HCT116 (cell line): Measurements from ENCODE around the gene MAP2K6. TPM values are rescaled to one million over a fixed set of nuclear protein-coding genes. Genes with fewer than 3 reads are reported as not detected.

ENCODE experiments used
- ATAC-seq: fragments of 200-7000 bp; cut with Tn5 transposase; 2 replicates; pipeline ENCODE4 v1.9.1; 2020; ENCODE audit warnings: mild to moderate bottlenecking, moderate library complexity
- BruUV-seq: library from RNA; stranded (reverse); fragments of 400-500 nt; replicated peaks from 2 replicates; lab custom pipeline; 2021; lab: Mats Ljungman, UMichigan
- CTCF ChIA-PET: fragments of 300-600 bp; sonication (Branson Sonifier 250); formaldehyde crosslinking; loops from one replicate; lab custom pipeline; 2021; ENCODE audit warnings: antibody characterized with exemption; lab: Charles Lee
- POLR2A ChIA-PET: fragments of 300-600, 350-600 bp; sonication (Branson Sonifier 250); formaldehyde crosslinking; loops from one replicate; lab custom pipeline; 2021; ENCODE audit warnings: antibody characterized with exemption; lab: Charles Lee
- RAD21 ChIA-PET, 2 experiments: fragments of 300-600 bp; sonication (Branson Sonifier 250); formaldehyde crosslinking; loops; one replicate each; lab custom pipeline; 2023; ENCODE audit warnings: low total read pairs in 2 of 2; ENCODE audit not compliant: uncharacterized antibody in 2 of 2, unreplicated experiment in 2 of 2, low non-redundant PET in 1 of 2; lab: Charles Lee
- DNase-seq: peaks from one replicate; pipeline ENCODE4 v3.0.0-alpha.2; 2010; ENCODE audit warnings: low read depth, low spot score
- H2AFZ ChIP-seq: fragments of 200-600 bp; shearing (Covaris generic), sonication (generic); 2 replicates; pipeline ENCODE4 v1.6.1; 2017; ENCODE audit warnings: low read depth, mixed run types, mixed read lengths, antibody characterized with exemption, low read length; ENCODE audit not compliant: poor library complexity, severe bottlenecking
- H3K27ac ChIP-seq: 2 replicates; pipeline ENCODE4 v1.5.1; 2012; ENCODE audit warnings: low read depth, low read length
- H3K27me3 ChIP-seq: fragments of 200-600 bp; sonication (generic); 2 replicates; pipeline ENCODE4 v1.6.1; 2016; ENCODE audit warnings: mixed run types, low read length, mixed read lengths; ENCODE audit not compliant: insufficient read depth
- H3K36me3 ChIP-seq, 2 experiments: fragments of 200-500 bp in 1 of 2; fragments of 200-600 bp in 1 of 2; sonication (Bioruptor generic) in 1 of 2; sonication (generic) in 1 of 2; 2 replicates each; pipeline versions ENCODE4 v1.5.1 to v1.6.1; 2014 to 2016; ENCODE audit warnings: low read length in 2 of 2, inconsistent platforms in 1 of 2, mixed read lengths in 1 of 2, mixed run types in 1 of 2; ENCODE audit not compliant: insufficient read depth in 2 of 2, control insufficient read depth in 1 of 2
- H3K4me1 ChIP-seq, 2 experiments: fragments of 200-600 bp in 1 of 2; sonication (generic) in 1 of 2; 2 replicates each; pipeline versions ENCODE4 v1.5.1 to v1.6.1; 2012 to 2017; ENCODE audit warnings: low read length in 2 of 2, inconsistent platforms in 1 of 2, mild to moderate bottlenecking in 1 of 2, mixed read lengths in 1 of 2, mixed run types in 1 of 2, moderate library complexity in 1 of 2; ENCODE audit not compliant: insufficient read depth in 2 of 2, control insufficient read depth in 1 of 2
- H3K4me2 ChIP-seq: fragments of 200-600 bp; sonication (generic); 2 replicates; pipeline ENCODE4 v1.6.1; 2017; ENCODE audit warnings: mixed run types, low read length, mixed read lengths
- H3K4me3 ChIP-seq, 2 experiments: fragments of 200-600 bp in 1 of 2; sonication (generic) in 1 of 2; replicated peaks in 1 of 2; 2 replicates each; pipeline ENCODE4 v1.5.1; 2011 to 2016; ENCODE audit warnings: low read length in 2 of 2, control low read depth in 1 of 2, low read depth in 1 of 2, mild to moderate bottlenecking in 1 of 2, mixed read lengths in 1 of 2, mixed run types in 1 of 2
- H3K79me2 ChIP-seq: fragments of 200-600 bp; sonication (generic); 2 replicates; pipeline ENCODE4 v1.6.1; 2017; ENCODE audit warnings: mild to moderate bottlenecking, mixed run types, low read length, moderate library complexity, mixed read lengths; ENCODE audit not compliant: insufficient read depth
- H3K9ac ChIP-seq: fragments of 200-600 bp; sonication (generic); 2 replicates; pipeline ENCODE4 v1.6.1; 2016; ENCODE audit warnings: low read length, mixed read lengths
- H3K9me2 ChIP-seq: fragments of 200-600 bp; sonication (generic), shearing (Covaris generic); 2 replicates; pipeline ENCODE4 v1.6.1; 2017; ENCODE audit warnings: mixed run types, mild to moderate bottlenecking, moderate library complexity; ENCODE audit not compliant: insufficient read depth
- H3K9me3 ChIP-seq, 2 experiments: fragments of 200-500 bp in 1 of 2; fragments of 200-600 bp in 1 of 2; sonication (Bioruptor generic) in 1 of 2; sonication (generic) in 1 of 2; 2 replicates each; pipeline ENCODE4 v1.6.1; 2014 to 2017; ENCODE audit warnings: low read length in 2 of 2, mixed read lengths in 2 of 2, inconsistent platforms in 1 of 2, low read depth in 1 of 2, mild to moderate bottlenecking in 1 of 2, mixed run types in 1 of 2, moderate library complexity in 1 of 2; ENCODE audit not compliant: control insufficient read depth in 1 of 2, insufficient read depth in 1 of 2
- H4K20me1 ChIP-seq: fragments of 200-600 bp; sonication (generic), shearing (Covaris generic); 2 replicates; pipeline ENCODE4 v1.6.1; 2017; ENCODE audit warnings: mixed run types, mild to moderate bottlenecking, moderate library complexity; ENCODE audit not compliant: insufficient read depth
- CBX3 ChIP-seq: IDR thresholded peaks from 2 replicates; pipeline ENCODE4 v1.6.1; 2012; ENCODE audit warnings: low read depth
- CEBPB ChIP-seq: IDR thresholded peaks from 2 replicates; pipeline ENCODE4 v1.6.1; 2012; ENCODE audit warnings: low read depth
- CTCF ChIP-seq, 3 experiments: fragments of 200-600 bp in 1 of 3; sonication (generic) in 1 of 3; IDR thresholded peaks in 2 of 3; conservative IDR thresholded peaks in 1 of 3; 2 replicates each; pipeline ENCODE4 v1.5.1; 2012 to 2017; ENCODE audit warnings: low read depth in 2 of 3, low read length in 2 of 3, antibody characterized with exemption in 1 of 3, borderline replicate concordance in 1 of 3, control low read depth in 1 of 3, mild to moderate bottlenecking in 1 of 3, mixed read lengths in 1 of 3, mixed run types in 1 of 3, moderate library complexity in 1 of 3; ENCODE audit not compliant: insufficient read depth in 1 of 3
- EGR1 ChIP-seq: IDR thresholded peaks from 2 replicates; pipeline ENCODE4 v1.6.1; 2012; ENCODE audit warnings: low read depth
- EZH2 ChIP-seq: fragments of 200-600 bp; sonication (generic); IDR thresholded peaks from 2 replicates; pipeline ENCODE4 v1.6.1; 2017; ENCODE audit warnings: antibody characterized with exemption, mixed run types
- EZH2phosphoT487 ChIP-seq: fragments of 200-600 bp; IDR thresholded peaks from 2 replicates; pipeline ENCODE4 v1.6.1; 2018; ENCODE audit warnings: antibody characterized with exemption, borderline replicate concordance
- JUND ChIP-seq: IDR thresholded peaks from 2 replicates; pipeline ENCODE4 v1.6.1; 2012
- MAX ChIP-seq: IDR thresholded peaks from 2 replicates; pipeline ENCODE4 v1.6.1; 2012
- POLR2A ChIP-seq: IDR thresholded peaks from 2 replicates; pipeline ENCODE4 v1.7.0; 2011; ENCODE audit warnings: borderline replicate concordance; ENCODE audit not compliant: insufficient read depth, insufficient read length; ENCODE audit errors: extremely low read depth
- REST ChIP-seq: IDR thresholded peaks from 2 replicates; pipeline ENCODE4 v1.6.1; 2012; ENCODE audit warnings: low read depth
- SIN3A ChIP-seq: IDR thresholded peaks from 2 replicates; pipeline ENCODE4 v1.6.1; 2012; ENCODE audit warnings: low read depth
- SP1 ChIP-seq: IDR thresholded peaks from 2 replicates; pipeline ENCODE4 v1.6.1; 2012; ENCODE audit warnings: low read depth
- SRF ChIP-seq: IDR thresholded peaks from 2 replicates; pipeline ENCODE4 v1.6.1; 2012; ENCODE audit warnings: low read depth
- TCF7L2 ChIP-seq: IDR thresholded peaks from 2 replicates; pipeline ENCODE4 v1.7.0; 2011; ENCODE audit warnings: borderline replicate concordance, inconsistent platforms; ENCODE audit not compliant: insufficient read depth, insufficient read length; ENCODE audit errors: extremely low read depth
- YY1 ChIP-seq: IDR thresholded peaks from 2 replicates; pipeline ENCODE4 v1.6.1; 2011; ENCODE audit warnings: low read length, low read depth, moderate library complexity, mild to moderate bottlenecking; ENCODE audit not compliant: insufficient replicate concordance; ENCODE audit errors: extremely low read depth
- ZBTB33 ChIP-seq: IDR thresholded peaks from 2 replicates; pipeline ENCODE4 v1.6.1; 2011; ENCODE audit warnings: mild to moderate bottlenecking, low read length, moderate library complexity; ENCODE audit not compliant: insufficient replicate concordance; ENCODE audit errors: extremely low read depth
- ZNF274 ChIP-seq: fragments of 200-500 bp; sonication (Bioruptor generic); IDR thresholded peaks from 2 replicates; pipeline ENCODE4 v1.6.1; 2014; ENCODE audit warnings: mild to moderate bottlenecking, low read depth, low read length, inconsistent platforms
- intact Hi-C: fragments of 100-400 bp; cut with micrococcal nuclease; formaldehyde crosslinking; loops from 2 replicates; pipeline ENCODE4 v1.10.0; 2022
- total RNA-seq: library from RNA; stranded (reverse); gene quantifications from one replicate; pipeline ENCODE4 v1.2.1, GENCODE V29; 2021; ENCODE audit not compliant: unreplicated experiment

Gene MAP2K6
- total RNA-seq, 1 experiment from 2014 or later: 0.22 TPM

- TF ChIP-seq TCF7L2 (no peak), ZBTB33 (no peak), MAX (no peak), EZH2phosphoT487 (no peak), EZH2 (no peak), CTCF (IDR thresholded peaks at IDR 0.05 in 2 of 3, conservative IDR thresholded peaks at IDR 0.05 in 1 of 3; ENCODE audit: borderline replicate concordance in 1 of 3, insufficient read depth in 1 of 3, low read depth in 2 of 3, low read length in 2 of 3) (no peak), ZNF274 (no peak), SIN3A (no peak), POLR2A (no peak), EGR1 (no peak), YY1 (no peak), JUND (no peak), SRF (no peak), CEBPB (no peak), SP1 (no peak), REST (no peak), CBX3 (no peak)
- Histone ChIP-seq H4K20me1 (no peaks in the 10 kb centered on the region), H3K4me3 (no peak overlapping the region), H3K79me2 (no peaks in the 10 kb centered on the region), H3K27ac (no peak overlapping the region), H3K27me3 (no peaks in the 10 kb centered on the region), H2AFZ (no peak overlapping the region), H3K9me3 (0 out of 4 replicates have a peak, but pooled peaks cover 0 to 5% of the 10 kb centered on the region in 2 experiments), H3K4me2 (no peak overlapping the region), H3K9me2 (no peaks in the 10 kb centered on the region), H3K4me1 (no peaks in the 10 kb centered on the region), H3K36me3 (no peaks in the 10 kb centered on the region), H3K9ac (no peak overlapping the region)
- ChIA-PET RAD21 (no interaction called here), POLR2A (no interaction called here), CTCF (no interaction called here)
- DNase-seq: no peak
- ATAC-seq: no peak
- BruUV-seq: no TSS peak
- intact Hi-C loops: no loop called here
Measured at GRCh38 chr17:69401251-69401650, 13.2 kb upstream of the MAP2K6 start.
